Stimulated activated CD8-positive, alpha-beta memory T cell treated with anti-CD3 and anti-CD28 coated beads, Interleukin-15, amount 100 ng/mL, for 24 hours (primary cell): ENCODE results near the gene MARCKSL1.
"Not testable (repeated sequence)": the region's sequence is repeated elsewhere in the genome, so short reads cannot be mapped to it uniquely, and the experiment has no call there.

ENCODE experiments used
- DNase-seq: peaks from one replicate; pipeline ENCODE4 v3.0.0-alpha.2; 2020; ENCODE audit warnings: low read depth

The MARCKSL1 gene

DNA sequence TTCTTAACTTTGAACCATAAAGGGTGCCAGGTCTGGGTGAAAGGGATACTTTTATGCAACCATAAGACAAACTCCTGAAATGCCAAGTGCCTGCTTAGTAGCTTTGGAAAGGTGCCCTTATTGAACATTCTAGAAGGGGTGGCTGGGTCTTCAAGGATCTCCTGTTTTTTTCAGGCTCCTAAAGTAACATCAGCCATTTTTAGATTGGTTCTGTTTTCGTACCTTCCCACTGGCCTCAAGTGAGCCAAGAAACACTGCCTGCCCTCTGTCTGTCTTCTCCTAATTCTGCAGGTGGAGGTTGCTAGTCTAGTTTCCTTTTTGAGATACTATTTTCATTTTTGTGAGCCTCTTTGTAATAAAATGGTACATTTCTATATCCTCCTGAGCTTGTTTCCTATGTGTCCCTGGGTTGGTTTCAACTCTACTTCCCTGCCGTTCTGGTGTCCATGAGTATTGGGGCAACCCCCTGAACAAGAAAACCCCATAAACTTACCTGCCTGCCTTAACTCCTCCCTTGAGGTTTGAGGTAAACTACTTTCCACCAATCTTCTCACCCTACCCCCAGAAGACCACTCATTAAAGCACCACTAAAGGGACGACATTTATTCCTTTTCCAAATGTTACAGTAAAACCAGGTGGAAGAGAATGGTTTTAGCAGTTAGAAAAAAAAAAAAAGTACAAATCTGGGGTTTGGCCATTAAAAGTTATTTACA lies 2.6 kb downstream of the MARCKSL1 start:
- DNase-seq = no peak

DNA sequence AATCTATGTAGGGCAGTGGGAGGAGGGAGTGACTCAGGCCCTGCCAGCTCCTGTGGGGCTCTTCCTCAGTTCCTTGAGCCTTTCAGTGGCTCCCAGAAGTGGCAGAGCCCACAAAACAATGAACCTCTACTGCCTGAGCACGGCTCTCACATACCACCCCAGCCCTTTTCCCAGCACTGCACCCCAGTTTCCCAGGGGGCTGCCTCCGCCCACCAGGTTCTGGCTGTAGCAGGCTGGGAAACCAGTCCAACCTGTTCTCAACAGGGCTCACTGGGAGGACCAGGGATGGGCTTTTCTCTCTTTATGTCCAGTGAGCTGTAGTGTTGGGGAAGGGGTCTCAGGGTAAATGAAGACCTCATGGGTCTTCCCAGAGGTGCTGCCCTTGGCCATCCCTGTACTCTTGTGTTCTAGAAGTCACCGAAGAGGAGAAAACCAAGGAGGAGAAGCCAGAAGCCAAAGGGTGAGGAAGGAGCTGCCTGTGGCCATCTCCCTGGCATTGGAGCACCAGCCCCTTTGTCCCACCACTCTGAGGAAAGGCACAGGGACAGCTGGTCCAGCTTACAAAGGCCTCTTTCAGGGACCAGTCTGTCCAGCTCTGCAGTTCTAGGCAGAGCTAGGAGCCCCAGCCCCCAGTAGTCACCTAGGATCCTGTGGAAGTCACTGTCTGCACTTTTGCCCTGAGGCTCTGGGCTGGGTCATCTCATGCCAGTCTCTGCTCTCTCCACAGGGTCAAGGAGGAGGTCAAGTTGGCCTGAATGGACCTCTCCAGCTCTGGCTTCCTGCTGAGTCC lies 3.5 kb downstream of the MARCKSL1 start:
- no peak for DNase-seq

DNA sequence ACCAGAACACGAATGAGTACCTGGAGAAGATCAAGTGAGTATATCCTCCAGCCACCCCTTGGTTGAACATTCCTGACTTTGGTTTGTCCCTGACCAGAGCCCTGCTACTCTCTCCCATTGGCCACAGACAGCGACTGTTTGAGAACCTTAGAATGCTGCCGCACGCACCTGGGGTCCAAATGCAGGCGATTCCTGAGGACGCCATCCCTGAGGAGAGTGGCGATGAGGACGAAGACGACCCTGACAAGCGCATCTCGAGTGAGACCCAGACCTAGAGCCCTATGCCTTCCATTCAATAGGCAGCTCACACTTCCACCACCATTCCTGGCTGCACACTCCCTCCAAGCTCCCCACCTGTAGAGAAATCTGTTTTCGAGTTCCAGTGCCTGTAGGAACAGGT lies 4.5 kb downstream of the MARCKSL1 start:
- DNase-seq = no peak

DNA sequence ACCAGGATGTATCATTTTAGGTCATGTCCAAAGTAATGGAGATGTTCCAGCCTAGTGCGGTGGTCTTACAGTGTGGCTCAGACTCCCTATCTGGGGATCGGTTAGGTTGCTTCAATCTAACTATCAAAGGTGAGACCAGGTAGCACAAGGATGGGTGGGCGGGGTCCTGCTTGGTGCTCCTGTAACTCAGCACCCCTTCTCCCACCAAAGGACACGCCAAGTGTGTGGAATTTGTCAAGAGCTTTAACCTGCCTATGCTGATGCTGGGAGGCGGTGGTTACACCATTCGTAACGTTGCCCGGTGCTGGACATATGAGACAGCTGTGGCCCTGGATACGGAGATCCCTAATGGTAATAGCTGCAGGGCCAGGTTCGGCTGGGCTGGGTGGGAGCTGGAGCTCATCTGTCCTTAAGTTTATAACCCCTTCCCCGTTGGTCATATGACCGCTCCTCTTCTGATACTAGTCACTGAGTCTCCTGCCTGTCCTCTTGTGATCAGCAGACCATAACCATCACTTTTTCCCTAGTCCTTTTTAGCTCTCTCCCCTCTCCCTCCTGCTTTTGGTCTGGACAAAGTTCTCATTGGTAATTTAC lies 5.4 kb downstream of the MARCKSL1 start:
- no peak for DNase-seq

DNA sequence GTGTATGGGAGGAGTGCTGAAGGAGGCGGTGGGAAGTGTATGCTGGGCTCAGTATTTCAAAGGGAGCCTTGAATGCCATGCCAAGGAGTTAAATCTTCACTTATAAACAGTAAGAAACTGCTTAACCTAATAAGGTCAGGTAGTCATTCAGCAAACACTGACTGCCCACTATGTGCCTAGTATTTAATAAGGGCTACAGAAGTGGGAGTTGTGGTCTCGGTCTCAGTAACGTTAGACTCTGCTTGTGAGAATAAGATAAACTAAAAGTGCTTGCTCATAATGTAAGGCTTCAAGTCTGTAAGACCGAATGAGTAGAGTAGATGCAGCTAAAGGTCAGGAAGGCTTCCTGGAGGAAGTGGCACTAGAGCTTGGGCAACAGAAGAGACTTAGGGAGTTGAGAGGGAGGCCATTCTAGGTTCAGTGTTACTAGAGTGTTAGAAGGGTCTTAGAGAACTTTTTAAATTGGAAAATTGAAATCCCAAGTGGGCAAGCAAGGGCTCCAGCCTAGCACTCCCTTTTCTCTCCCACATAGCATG lies 6.0 kb downstream of the MARCKSL1 start:
- no peak for DNase-seq

DNA sequence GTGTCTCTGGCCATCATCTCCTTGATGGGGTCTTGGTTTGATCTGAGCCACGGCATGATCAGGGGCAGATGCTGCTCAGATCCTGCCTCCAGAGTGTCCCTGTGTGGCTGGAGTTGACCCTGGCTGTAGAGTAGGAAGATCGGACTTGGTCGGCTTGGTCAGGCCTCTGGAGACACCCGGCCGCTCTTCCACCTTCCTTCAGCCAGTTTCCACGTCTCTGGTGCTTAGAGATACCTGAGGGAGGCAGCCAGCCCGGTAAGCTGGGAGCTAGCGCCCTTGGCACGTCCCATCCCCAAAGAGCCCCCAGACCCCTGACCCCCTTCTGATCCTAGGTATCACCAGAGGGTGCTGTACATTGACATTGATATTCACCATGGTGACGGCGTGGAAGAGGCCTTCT lies 8.8 kb downstream of the MARCKSL1 start:
- no peak for DNase-seq

DNA sequence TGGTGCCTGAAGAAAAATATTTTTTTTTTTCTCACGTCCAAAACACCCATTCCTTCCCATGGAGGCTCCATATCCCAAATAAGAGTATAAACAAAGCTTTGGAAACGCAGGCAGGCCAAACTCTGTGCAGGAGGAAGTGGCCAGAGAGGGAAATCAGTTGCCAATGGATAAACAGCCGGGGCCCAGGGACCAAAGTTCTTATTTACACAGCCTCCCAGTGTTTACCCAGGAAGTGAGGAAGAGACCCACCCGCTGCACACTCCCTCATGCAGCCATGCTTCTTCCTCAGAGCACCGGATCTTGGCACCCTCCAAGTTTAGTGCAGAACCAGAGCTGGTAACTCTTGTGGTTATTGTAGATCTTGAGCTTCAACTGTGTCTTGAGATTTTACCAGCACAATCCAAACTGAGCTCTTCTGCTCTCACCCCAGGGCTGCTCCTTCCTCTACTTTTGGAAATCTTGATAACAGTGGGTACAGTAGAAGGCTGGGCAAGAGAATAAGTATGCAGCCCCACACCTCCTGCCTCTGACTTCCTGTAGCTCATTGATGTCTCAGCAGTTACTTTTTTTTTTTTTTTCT lies 14.2 kb downstream of the MARCKSL1 start:
- no peak for DNase-seq

DNA sequence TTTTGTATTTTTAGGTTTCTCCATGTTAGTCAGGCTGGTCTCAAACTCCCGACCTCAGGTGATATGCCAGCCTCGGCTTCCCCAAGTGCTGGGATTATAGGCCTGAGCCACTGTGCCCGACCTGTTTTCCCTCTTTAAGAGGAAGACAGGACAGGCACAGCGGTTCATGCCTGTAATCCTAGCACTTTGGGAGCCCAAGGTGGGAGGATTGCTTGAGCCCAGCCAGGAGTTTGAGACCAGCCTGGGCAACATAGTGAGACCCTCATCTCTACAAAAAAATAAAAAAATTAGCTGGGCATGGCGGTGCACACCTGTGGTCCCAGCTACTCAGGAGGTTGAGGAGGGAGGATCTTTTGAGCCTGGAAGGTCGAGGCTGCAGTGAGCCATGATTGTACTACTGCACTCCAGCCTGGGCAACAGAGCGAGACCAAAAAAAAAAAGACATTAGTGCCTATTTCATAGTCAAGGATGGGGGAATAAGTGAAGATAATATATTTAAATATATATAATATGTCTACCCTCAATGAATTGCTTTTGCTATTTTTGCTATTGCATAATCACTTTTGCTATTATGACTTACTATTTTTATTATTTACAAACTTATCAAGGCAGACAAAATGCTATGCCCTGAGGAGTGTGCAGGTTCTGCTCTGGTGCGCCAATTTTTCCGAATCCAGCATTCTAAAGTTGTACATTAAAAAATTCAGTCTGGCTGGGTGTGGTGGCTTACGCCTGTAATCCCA lies 17.7 kb downstream of the MARCKSL1 start:
- DNase-seq = no peak

DNA sequence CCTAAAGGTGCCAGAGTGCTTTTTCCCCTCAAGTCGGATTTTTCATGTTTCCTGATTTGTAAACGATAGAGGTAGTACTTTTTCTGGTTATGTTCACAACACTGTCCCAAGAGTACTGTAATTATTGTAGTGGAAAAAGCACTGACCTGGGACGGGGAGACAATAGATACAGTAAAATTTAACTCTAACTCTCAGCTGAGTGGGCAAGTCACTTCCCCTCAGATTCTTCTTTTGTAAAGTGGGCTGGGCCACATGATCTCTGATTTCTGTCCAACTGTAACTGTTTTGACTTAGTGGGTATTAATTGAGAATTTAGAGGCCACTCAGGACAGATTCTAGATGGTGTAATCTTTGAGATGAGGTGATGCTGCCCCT lies 19.1 kb downstream of the MARCKSL1 start:
- no peak for DNase-seq

DNA sequence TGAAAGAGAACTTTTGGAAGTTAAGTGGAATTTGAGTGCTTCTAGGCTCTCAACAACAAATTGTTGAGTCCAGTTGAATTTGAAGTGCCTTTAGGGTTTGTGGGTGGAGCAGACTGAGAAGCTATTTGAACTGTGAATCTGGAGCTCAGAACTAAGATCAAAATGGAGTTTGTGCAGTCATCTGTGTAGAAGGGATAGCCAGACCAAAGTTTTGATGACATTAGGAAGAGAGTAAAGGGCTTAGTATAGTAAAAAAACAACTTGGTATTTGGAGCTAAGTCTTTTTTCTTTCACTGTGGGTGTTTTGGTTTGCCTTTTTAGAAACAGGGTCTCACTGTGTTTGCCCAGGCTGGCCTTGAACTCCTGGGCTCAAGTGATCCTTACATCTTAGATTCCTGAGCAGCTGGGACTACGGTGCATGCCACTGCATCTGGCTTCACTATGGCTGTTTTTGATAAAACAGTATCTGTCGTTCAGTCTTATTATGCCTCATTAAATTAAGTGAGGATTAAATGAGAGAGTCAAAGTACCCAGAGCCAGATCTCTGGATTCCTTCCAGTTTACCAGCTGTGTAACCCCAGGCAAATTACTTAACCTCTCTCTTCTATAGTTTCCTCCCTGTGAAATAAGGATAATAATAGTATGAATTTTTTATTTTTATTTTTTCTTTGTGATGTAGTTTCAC lies 24.2 kb downstream of the MARCKSL1 start:
- no peak for DNase-seq

DNA sequence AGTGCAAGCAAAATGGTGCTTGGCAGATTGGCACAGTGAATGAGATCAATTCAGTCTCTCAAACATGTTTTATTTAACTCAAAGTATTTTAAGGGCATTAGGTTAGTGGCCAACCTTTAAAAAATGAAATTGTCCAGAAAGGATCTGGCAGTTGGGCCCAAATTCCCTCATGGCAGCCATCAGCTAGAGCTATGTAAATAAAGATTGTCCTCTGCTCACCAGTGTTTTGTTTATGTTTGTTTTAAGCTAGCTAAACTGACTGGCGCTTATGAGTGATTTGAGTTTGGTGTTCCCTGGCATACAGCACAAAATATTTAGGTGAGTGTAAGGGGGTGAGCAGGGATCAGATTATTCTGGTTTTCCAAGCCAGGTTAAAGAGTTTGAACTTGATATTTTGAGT lies 26.1 kb downstream of the MARCKSL1 start:
- DNase-seq = no peak

DNA sequence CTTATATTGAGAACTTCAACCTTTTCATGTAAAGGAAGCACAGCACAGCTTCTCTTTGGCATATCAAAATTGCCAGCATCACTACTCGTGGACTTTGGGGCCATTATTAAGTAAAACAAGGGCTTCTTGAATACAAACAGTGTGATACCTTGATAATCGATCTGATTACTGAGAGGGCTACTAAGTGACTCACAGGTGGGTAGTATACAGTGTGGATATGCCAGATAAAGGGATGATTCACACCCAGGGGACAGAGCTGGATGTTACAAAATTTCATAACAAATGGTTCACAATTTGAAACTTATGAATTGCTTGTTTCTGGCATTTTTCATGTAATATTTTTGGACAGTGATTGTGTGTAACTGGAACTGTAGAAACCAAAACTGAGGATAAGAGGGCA lies 28.7 kb downstream of the MARCKSL1 start:
- no peak for DNase-seq

DNA sequence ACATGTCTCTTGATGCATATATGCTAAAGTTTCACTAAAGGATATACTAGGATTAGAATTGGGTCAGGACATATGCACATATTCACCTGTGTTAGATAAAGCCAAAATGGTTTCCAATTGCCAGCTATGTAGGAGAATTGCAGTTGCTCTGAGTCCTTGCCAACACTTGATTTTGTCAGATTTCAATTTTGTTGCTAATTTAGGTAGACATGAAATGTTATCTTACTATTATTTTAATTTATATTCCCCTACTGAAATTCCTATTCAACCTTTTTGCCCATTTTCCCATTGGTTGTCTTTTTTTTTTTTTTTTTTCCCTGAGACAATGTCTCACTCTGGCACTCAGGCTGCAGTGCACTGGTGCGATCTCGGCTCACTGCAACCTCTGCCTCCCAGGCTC lies 30.7 kb downstream of the MARCKSL1 start:
- DNase-seq = no peak

DNA sequence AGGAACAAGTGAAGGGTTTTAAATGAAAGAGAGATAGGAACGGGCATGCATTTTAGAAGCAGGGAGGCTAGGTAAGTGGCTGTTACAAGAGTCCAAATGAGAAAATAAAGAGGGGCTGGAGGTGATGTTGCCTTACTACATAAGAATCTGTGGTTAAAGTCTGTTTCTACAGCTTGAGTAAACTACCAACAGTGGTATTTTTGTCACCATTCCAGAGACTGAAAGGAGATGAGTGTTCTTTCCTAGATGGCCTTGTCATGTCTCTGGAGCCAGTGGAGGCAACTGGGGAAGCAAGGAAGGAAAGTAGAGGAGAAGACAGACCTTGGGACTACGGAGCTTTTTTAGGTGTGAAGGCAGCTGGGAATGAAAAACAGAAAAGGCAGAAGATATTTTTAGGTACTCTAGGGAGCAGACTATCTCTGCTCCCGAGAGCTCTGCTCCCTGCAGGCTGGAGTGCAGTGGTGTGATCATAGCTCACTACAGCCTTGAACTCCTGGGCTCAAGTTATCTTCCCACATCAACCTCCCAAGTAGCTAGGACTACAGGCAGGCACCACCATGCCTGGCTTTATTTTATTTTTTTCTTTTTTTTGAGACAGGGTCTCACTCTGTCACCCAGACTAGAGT lies 31.9 kb downstream of the MARCKSL1 start:
- DNase-seq = no peak

DNA sequence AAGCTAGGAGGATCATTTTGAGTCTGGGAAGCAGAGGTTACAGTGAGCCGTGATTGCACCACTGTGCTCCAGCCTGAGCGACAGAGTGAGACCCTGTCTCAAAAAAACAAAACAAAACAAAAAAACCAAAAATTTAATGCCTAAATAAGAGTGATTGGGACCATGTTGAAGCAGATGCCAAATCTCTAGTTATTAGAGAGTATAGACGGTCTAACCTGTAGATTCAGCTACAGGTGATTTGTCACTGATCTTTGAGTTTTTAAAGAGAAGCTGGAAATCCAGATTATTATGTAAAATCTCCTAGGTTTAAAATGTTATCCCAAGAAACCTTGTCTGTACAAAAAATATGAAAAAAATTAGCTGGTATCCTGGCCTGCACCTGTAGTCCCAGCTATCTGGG lies 32.7 kb downstream of the MARCKSL1 start:
- DNase-seq = no peak

DNA sequence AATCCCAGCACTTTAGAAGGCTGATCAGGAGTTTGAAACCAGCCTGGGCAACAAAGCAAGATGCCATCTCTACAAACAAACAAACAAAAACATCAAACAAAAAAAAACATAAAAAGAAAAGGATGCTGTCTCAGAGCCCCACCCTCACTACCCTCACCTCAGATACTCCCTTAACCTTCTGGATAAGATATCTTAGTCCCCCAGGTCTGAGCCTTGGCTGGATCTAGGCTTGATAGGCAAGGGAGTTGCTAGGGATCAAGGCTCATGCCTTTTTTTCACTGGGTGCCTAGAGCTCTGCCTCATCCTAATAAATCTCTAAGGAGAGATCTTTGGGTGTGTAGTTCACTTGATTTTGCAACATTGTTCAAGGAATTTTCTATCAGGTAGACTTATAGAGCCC lies 36.7 kb downstream of the MARCKSL1 start:
- no peak for DNase-seq

DNA sequence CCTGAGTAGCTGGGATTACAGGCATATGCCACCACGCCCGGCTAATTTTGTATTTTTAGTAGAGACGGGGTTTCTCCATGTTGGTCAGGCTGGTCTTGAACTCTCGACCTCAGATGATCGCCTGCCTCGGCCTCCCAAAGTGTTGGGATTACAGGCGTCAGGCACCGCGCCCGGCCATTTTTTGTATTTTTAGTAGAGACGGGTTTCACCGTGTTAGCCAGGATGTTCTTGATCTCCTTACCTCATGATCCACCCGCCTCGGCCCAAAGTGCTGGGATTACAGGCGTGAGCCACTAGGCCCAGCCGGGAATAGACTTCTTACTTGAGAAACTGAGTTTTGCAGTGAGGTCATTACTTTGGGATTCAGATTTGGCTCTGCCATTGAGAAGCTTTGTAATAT lies 37.8 kb downstream of the MARCKSL1 start:
- not testable (repeated sequence) for DNase-seq

DNA sequence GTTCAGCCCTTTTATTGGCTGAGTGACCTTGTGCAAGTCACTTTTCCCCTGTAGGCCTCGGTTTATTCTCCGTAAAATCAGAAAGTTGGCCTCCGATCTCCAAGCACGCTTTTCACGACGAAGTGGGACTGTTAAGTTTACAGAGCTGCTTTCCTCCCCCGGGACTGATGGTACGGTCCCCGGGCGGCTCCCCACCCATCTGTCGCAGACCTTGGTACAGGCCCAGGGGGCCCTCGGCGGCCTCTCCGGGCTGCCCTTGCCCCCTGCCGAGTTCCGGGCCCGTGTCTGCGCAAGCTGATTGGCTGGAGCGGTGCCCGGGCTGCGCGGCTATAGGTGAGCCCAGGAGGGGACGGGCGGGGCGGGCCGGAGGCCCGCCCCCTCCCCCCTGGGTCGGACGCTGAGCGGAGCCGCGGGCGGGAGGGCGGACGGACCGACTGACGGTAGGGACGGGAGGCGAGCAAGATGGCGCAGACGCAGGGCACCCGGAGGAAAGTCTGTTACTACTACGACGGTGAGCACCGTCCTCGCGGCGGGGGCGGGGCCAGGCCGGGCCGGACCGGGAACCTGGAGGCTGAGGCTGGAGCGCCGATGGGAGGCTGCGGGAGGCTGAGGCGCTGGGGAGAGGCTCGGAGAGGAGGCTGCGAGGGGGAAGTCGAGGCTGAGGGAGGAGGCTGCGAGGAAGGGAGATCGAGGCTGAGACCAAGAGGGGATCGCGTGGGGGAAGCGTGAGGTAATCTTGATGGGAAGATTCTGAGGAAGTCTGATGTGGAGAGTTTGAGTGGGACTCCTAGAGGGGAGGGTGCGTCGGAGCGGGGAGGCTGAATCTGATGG lies 44.1 kb downstream of the MARCKSL1 start, which contains the start of gene HDAC1:
Gene HDAC1 (plus strand): TSS at position 376 of the 831 bp plus-strand sequence. CDS start 87 bp downstream, at position 463.
- peak; percentile 89 for DNase-seq

DNA sequence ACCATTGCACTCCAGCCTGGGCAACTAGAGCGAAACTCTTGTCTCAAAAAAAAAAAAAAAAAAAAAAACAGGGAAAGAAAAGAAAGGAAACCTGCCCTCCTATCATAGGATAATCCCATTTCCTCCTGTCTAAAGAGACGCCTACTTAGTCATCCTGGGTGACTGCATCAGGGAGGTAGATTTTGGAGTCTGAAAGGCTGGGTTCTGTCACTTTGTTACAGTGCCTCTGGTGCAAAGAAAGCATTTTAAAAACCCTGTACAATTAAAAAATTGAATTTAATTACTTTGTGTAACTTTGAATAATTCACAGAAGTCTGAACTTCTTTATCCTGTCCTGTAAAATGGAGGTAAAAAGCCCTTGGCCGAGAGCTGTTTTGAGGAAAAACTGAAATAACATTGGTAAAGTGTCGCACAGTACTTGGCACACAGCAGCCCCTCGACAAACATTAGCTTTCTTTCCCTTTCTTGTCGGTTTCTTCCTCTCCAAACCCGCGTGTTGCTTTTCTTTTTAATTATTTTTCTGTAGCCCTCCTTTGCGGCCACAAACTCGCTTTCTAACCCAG lies 44.8 kb downstream of the MARCKSL1 start:
- no peak for DNase-seq

DNA sequence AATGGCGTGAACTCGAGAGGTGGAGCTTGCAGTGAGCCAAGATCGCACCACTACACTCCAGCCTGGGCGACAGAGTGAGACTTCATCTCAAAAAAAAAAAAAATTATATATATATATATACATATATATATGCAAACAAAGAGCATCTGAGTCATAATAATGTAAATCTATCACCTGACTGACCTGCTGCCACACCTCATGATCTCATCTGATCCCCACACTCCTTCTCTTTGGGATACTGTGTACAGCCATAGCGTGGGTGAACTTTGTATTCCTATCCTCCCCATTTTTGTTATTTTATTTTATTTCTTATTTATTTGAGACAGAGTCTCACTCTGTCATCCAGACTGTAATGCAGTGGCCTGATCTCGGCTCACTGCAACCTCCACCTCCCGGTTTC lies 46.8 kb downstream of the MARCKSL1 start:
- no peak for DNase-seq
